ENCODE data around the gene GUCD1. TPM values are rescaled to one million over a fixed set of nuclear protein-coding genes. Genes with fewer than 3 reads are reported as not detected.

The GUCD1 gene
- polyA plus RNA-seq, 3 donors = 67.1 to 85.9 (median 72.5) TPM

GRCh38 chr22:24517446-24517845 lies 37.5 kb downstream of the GUCD1 start:
- peaks cover 0 to 4% of the 10 kb centered on the region in 2 donors for H3K36me3 Mint-ChIP-seq
- H3K4me3 Mint-ChIP-seq = no peak overlapping the region
- H3K4me1 ChIP-seq (ENCODE audit: control insufficient read depth in 1 of 2, insufficient read depth in 2 of 2, low read length in 2 of 2) = peaks cover 74 to 79% of the 10 kb centered on the region in 2 donors
- peak overlapping the region; percentile 9 to 73 for H3K27ac ChIP-seq (ENCODE audit: low read depth in 1 of 2, low read length in 2 of 2)
- no peaks in the 10 kb centered on the region for H3K27me3 ChIP-seq (ENCODE audit: control insufficient read depth in 2 of 2, insufficient read depth in 2 of 2, low read length in 2 of 2)
- H3K79me2 ChIP-seq (ENCODE audit: insufficient read depth, low read length) = no peaks in the 10 kb centered on the region
- intact Hi-C loops (cut with micrococcal nuclease) = no loop called here
- no peak overlapping the region for H3K4me3 ChIP-seq (replicated peaks in 1 of 3; ENCODE audit: low read depth in 2 of 3, low read length in 3 of 3)
- no peak overlapping the region for H3K4me2 ChIP-seq (replicated peaks; ENCODE audit: extremely low read depth, low read length, poor library complexity, severe bottlenecking)
- no peak overlapping the region for H2AFZ ChIP-seq (ENCODE audit: insufficient read depth, low read depth, low read length, poor library complexity, severe bottlenecking)
- H3K4me1 Mint-ChIP-seq = peaks cover 86% of the 10 kb centered on the region
- no peak overlapping the region for H3K9ac ChIP-seq (ENCODE audit: insufficient read depth, low read length, poor library complexity, severe bottlenecking)
- H4K20me1 ChIP-seq (ENCODE audit: insufficient read depth, low read length) = no peaks in the 10 kb centered on the region
- H3K9me3 ChIP-seq (replicated peaks in 1 of 2; ENCODE audit: control insufficient read depth in 1 of 2, insufficient read depth in 1 of 2, low read length in 2 of 2) = no peaks in the 10 kb centered on the region
- peaks cover 0 to 4% (median 3%) of the 10 kb centered on the region in 3 donors for H3K27me3 Mint-ChIP-seq (ENCODE audit: low read depth in 3 of 3)
- peak overlapping the region in 5 of 7 donors; percentile 90 to 97 (median 95) for H3K27ac Mint-ChIP-seq
- H3K36me3 ChIP-seq (replicated peaks in 1 of 2; ENCODE audit: control insufficient read depth in 1 of 2, insufficient read depth in 2 of 2, low read length in 2 of 2) = no peaks in the 10 kb centered on the region
- TF ChIP-seq, protein P1, sequence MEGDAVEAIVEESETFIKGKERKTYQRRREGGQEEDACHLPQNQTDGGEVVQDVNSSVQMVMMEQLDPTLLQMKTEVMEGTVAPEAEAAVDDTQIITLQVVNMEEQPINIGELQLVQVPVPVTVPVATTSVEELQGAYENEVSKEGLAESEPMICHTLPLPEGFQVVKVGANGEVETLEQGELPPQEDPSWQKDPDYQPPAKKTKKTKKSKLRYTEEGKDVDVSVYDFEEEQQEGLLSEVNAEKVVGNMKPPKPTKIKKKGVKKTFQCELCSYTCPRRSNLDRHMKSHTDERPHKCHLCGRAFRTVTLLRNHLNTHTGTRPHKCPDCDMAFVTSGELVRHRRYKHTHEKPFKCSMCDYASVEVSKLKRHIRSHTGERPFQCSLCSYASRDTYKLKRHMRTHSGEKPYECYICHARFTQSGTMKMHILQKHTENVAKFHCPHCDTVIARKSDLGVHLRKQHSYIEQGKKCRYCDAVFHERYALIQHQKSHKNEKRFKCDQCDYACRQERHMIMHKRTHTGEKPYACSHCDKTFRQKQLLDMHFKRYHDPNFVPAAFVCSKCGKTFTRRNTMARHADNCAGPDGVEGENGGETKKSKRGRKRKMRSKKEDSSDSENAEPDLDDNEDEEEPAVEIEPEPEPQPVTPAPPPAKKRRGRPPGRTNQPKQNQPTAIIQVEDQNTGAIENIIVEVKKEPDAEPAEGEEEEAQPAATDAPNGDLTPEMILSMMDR (IDR thresholded peaks at IDR 0.05) = no peak
- H3K9me3 Mint-ChIP-seq = peaks cover 0 to 3% (median 0%) of the 10 kb centered on the region in 7 donors
- no peak for DNase-seq
- 100% methylated on average over 1 of the region's 2 CpGs for WGBS (ENCODE audit: insufficient coverage)

DNA sequence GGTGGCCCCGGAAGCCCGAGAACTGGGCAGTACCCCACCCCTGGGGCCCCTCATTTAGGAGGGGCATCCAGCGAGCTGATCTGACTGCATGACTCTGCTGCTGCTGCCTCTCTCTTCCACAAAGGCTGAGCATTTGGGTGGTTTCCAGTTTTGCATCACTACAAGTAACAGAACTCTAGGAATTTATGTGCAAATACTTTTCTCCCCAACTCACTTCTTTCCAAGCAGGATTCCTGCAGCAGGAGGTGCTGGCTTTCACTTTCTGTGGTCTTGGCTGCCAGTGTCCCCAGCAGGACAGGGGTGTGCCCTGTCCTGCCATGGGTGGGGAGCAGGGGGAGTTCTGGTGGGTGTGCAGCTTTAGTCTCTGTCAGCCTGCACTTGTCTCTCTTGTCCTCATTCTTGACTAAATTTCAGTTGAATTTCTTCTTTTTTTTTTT lies 38.6 kb downstream of the GUCD1 start:
- Histone ChIP-seq H4K20me1 (ENCODE audit: insufficient read depth, low read length) (no peaks in the 10 kb centered on the region), H3K9ac (ENCODE audit: insufficient read depth, low read length, poor library complexity, severe bottlenecking) (peak overlapping the region; percentile 48), H3K9me3 (replicated peaks in 1 of 2; ENCODE audit: control insufficient read depth in 1 of 2, insufficient read depth in 1 of 2, low read length in 2 of 2) (no peaks in the 10 kb centered on the region), H3K4me1 (ENCODE audit: control insufficient read depth in 1 of 2, insufficient read depth in 2 of 2, low read length in 2 of 2) (peaks cover 79 to 82% of the 10 kb centered on the region in 2 donors), H3K4me3 (replicated peaks in 1 of 3; ENCODE audit: low read depth in 2 of 3, low read length in 3 of 3) (peak overlapping the region; percentile 20 to 62 (median 31)), H3K36me3 (replicated peaks in 1 of 2; ENCODE audit: control insufficient read depth in 1 of 2, insufficient read depth in 2 of 2, low read length in 2 of 2) (no peaks in the 10 kb centered on the region), H3K79me2 (ENCODE audit: insufficient read depth, low read length) (no peaks in the 10 kb centered on the region), H3K4me2 (replicated peaks; ENCODE audit: extremely low read depth, low read length, poor library complexity, severe bottlenecking) (peak overlapping the region; percentile 57), H2AFZ (ENCODE audit: insufficient read depth, low read depth, low read length, poor library complexity, severe bottlenecking) (no peak overlapping the region), H3K27ac (ENCODE audit: low read depth in 1 of 2, low read length in 2 of 2) (peak overlapping the region; percentile 70 to 73), H3K27me3 (ENCODE audit: control insufficient read depth in 2 of 2, insufficient read depth in 2 of 2, low read length in 2 of 2) (no peaks in the 10 kb centered on the region)
- DNase-seq = peak; percentile 60 to 91 (median 74)
- peak overlapping the region; percentile 90 to 97 (median 95) for H3K27ac Mint-ChIP-seq
- TF ChIP-seq, protein P1 (IDR thresholded peaks at IDR 0.05) = no peak
- peaks cover 0 to 3% (median 0%) of the 10 kb centered on the region in 7 donors for H3K9me3 Mint-ChIP-seq
- peaks cover 89% of the 10 kb centered on the region for H3K4me1 Mint-ChIP-seq
- 0% methylated on average over 3 of the region's 3 CpGs for WGBS (ENCODE audit: insufficient coverage)
- peak overlapping the region; percentile 62 to 79 for H3K4me3 Mint-ChIP-seq
- peaks cover 0 to 4% of the 10 kb centered on the region in 2 donors for H3K36me3 Mint-ChIP-seq
- intact Hi-C loops (cut with micrococcal nuclease) = no loop called here
- peaks cover 0 to 4% (median 3%) of the 10 kb centered on the region in 3 donors for H3K27me3 Mint-ChIP-seq (ENCODE audit: low read depth in 3 of 3)

All from CD14-positive monocyte (primary cell).